GM21576 (cell line): Measurements from ENCODE around the gene ANKS1B.

ENCODE experiments used
- ATAC-seq: cut with Tn5 transposase; IDR thresholded peaks from one replicate; pipeline ENCODE4 v1.9.1; 2021; ENCODE audit warnings: mild to moderate bottlenecking, moderate library complexity; ENCODE audit not compliant: unreplicated experiment

The ANKS1B gene

GRCh38 chr12:98719515-98720504, 1264.9 kb downstream of the ANKS1B start:
- ATAC-seq: peak; percentile 50

DNA sequence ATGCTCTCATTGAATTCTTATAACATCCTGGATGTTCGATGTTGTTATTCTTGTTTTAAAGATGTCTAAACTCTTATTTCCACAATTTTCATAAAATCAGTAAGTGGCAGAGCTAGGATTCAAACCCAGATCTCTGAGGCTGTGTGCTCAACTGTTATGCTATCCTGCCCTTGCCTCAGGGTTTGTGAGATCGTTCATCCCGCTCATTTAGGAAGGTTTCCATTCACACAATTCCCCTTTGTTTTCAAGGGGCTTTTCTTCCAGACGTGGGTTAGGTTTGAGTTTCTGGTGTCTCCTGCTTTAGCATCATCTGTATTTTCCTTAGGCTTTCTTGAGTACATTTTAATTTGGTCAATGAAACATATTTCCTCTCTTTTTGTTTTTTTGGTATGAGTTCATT, 1270.3 kb downstream of the ANKS1B start:
- no peak for ATAC-seq

GRCh38 chr12:98709022-98709421, 1275.7 kb downstream of the ANKS1B start:
- no peak for ATAC-seq

GRCh38 chr12:98701166-98701565, 1283.6 kb downstream of the ANKS1B start:
- no peak for ATAC-seq

- no peak for ATAC-seq
These were observed 1285.2 kb downstream of the ANKS1B start for GRCh38 chr12:98699586-98699985.

GRCh38 chr12:98698603-98699463, 1285.9 kb downstream of the ANKS1B start:
- ATAC-seq: peak; percentile 90

DNA sequence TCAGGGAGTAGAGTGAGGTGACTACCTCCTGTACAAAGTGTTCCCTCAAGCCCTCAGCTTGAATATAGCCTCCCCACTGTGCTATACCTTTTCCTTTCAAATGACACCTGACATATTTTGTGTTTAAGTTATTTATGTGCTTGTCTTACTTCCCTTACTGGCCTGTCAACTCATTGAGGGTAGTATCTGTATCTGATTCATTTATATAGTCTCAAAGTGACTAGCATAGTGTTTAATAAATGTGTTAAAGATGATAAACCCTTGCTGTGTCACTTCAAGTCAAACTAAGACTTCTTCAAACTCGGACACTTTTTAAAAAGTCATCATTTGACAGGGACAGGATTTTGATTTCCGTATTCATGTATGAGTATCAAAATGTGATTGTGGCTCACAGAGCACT, 1287.5 kb downstream of the ANKS1B start:
- no peak for ATAC-seq

GRCh38 chr12:98696036-98696646, 1288.6 kb downstream of the ANKS1B start:
- ATAC-seq: no peak

DNA sequence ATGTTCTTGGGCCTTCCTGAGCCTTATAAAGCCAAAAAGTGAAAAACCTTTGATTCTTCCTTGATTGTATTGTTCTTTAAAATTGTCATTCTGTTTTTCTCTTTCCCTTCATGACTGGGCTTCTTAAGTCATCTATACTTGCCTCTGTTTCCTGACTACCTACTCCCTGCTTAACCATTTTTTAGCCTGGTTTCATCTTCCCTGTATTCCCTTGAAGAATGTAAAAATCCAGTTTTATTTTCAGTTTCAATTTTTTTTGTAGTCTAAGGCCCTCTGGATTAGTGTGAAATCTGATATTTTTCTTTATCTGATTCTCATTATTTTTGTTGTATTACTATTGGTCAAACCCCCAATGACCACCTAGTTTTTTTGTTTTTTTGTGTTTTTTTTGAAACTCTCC, 1293.4 kb downstream of the ANKS1B start:
- ATAC-seq: no peak

DNA sequence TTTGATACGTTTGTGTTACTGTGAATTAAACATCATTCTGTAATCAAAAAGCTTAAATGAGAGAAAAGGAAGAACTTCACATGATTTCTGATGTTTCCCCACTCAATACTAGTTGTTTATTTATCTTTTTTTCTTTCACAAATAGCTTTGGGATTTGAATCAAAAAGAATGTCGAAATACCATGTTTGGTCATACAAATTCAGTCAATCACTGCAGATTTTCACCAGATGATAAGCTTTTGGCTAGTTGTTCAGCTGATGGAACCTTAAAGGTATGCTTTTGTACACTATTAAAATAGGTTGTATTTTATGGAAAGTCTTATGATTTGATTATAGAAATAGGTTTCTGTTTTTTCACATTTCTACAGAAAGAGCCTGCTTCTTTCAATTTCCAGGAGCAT, 1298.1 kb downstream of the ANKS1B start:
- no peak for ATAC-seq
